SU-DHL-6 (cell line): Measurements from ENCODE around the gene CACNG5.
A peak's percentile ranks its signal among the peaks of the same experiment; 100 is the strongest.

Experiments used
- CTCF ChIP-seq: fragments of 200-600 bp; sonication (generic); IDR thresholded peaks from one replicate; pipeline ENCODE4 v1.5.1; 2017; ENCODE audit warnings: antibody characterized with exemption, mild to moderate bottlenecking, low read length, moderate library complexity; ENCODE audit not compliant: insufficient read depth, poor library complexity, severe bottlenecking
- EZH2phosphoT487 ChIP-seq: fragments of 200-600 bp; sonication (generic), shearing (Covaris generic); conservative IDR thresholded peaks from 2 replicates; pipeline ENCODE4 v1.6.1; 2018; ENCODE audit warnings: mild to moderate bottlenecking, antibody characterized with exemption, low read length, moderate library complexity, mixed read lengths

- TF ChIP-seq CTCF: peak; percentile 86
- TF ChIP-seq EZH2phosphoT487: no peak
Measured at GRCh38 chr17:66906321-66907278, 71.7 kb downstream of the CACNG5 start.
